22Rv1 (cell line): ENCODE measurements around the gene PTPRE.

Source experiments
- H3K27ac ChIP-seq: fragments of 450-650 bp; 2 replicates; pipeline ENCODE4 v1.5.1; 2017
- CTCF ChIP-seq: fragments of 450-650 bp; IDR thresholded peaks from 2 replicates; pipeline ENCODE4 v1.5.1; 2017; ENCODE audit warnings: mild to moderate bottlenecking
- ZFX ChIP-seq: fragments of 450-650 bp; IDR thresholded peaks from 2 replicates; pipeline ENCODE4 v1.6.1; 2017; ENCODE audit warnings: antibody characterized with exemption, borderline replicate concordance

Gene PTPRE

GRCh38 chr10:127882801-127883459, 24.0 kb upstream of the PTPRE start:
- no peak overlapping the region for H3K27ac ChIP-seq
- TF ChIP-seq ZFX (no peak), CTCF (no peak)

DNA sequence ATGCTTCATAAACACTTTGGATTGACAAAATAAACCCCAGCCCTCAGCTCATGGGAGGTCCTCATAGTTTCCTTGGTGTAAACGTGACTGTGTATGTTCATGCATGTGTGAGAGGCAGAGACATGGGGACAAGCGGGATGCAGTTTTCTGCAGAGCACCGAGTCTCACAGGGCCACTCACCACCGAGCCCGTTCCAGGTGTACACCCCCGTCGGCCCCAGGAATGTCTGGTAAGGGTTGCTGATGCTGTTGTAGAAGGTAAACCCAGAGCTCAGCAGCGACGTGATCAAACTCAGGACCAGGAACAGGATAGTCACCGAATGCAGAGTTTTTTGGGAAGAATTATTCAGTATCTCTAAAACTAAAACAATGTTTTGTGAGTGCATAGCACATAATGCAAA, 23.4 kb upstream of the PTPRE start:
- no peak overlapping the region for H3K27ac ChIP-seq
- no peak for TF ChIP-seq CTCF
- TF ChIP-seq ZFX: no peak

- no peak overlapping the region for H3K27ac ChIP-seq
- TF ChIP-seq ZFX (no peak), CTCF (no peak)
Measured at GRCh38 chr10:127884501-127884900, 22.4 kb upstream of the PTPRE start.

DNA sequence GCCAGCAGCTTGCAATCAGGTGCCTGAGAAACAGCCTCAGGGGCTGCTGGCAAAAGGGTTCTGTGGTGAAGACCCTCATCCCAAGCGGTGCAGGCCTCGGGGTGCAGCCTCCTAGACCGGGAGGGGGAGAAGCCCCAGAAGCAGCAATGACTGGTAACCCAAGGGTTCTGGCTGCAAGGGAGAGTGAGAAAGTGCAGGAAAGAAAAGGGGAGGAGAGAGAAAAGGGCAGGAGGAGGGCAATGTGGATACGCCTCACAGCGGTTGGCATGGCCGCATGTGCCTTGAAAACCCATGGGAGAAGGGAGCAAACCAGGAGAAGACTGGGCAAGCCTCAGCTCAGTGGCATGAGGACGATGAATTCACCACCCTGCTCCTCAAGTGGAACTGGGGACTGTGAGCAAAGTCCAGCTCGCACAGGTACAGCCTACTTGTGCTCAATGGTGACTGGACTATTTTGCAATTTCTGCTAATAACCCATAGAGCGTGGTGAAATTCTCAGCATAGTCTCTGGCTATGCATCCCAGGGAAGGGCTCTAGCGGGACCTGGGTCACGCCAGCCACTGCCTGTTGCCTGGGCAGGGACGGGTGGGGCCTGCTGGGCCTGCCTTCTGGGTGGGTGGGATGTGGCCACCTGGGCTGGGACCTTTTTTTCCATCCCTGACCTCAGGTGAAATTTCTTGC, 20.4 kb upstream of the PTPRE start:
- TF ChIP-seq ZFX (no peak), CTCF (no peak)
- no peak overlapping the region for H3K27ac ChIP-seq

GRCh38 chr10:127887541-127888415, 19.1 kb upstream of the PTPRE start:
- TF ChIP-seq CTCF: no peak
- no peak for TF ChIP-seq ZFX
- no peak overlapping the region for H3K27ac ChIP-seq

- no peak overlapping the region for H3K27ac ChIP-seq
- TF ChIP-seq CTCF (no peak), ZFX (no peak)
Measured at GRCh38 chr10:127888521-127889312, 18.2 kb upstream of the PTPRE start.
